GM19043 (cell line): ENCODE measurements around the gene HDAC4.

ENCODE experiments used
- ATAC-seq: cut with Tn5 transposase; IDR thresholded peaks from one replicate; pipeline ENCODE4 v1.9.1; 2021; ENCODE audit warnings: low read depth; ENCODE audit not compliant: unreplicated experiment

The HDAC4 gene

DNA sequence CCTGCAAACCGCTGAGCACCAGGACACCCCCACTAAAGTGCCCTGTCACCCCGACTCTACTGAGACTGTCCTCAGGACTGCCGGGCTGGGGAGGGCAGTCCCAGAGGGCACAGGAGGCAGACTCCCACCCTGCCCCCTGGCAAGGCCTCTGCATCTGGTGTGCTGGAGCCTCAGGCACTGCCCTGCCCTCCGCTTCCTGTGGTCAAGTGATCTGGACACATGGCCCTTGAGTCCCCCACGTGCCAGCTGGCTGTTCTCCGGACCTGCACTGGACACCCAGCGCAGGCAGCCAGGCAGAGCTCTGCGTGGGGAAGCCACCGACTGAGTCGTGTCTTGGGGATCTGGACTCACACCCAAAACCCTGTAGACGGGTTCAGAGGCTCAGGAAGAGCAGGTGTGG is 335.3 kb downstream of the HDAC4 start:
- no peak for ATAC-seq

DNA sequence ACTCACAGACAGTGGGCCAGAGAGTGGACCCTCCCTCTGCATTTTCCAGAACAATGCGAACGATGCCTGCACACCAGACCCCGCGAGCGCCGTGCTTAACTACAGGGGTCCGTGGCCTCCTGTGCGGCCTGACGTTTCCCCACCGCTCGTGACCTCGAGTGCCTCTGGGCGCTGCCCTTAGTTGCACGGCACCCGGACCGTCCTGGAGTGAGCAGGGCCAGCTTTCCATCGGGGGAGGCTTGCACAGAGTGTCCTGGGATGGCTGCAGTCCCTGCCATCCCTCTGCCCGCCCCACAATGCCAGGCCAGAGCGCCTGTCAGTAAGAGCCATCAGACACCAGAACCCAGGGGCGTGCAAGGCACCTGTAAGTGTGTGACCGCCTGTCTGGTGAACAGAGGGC is 335.9 kb downstream of the HDAC4 start:
- no peak for ATAC-seq

DNA sequence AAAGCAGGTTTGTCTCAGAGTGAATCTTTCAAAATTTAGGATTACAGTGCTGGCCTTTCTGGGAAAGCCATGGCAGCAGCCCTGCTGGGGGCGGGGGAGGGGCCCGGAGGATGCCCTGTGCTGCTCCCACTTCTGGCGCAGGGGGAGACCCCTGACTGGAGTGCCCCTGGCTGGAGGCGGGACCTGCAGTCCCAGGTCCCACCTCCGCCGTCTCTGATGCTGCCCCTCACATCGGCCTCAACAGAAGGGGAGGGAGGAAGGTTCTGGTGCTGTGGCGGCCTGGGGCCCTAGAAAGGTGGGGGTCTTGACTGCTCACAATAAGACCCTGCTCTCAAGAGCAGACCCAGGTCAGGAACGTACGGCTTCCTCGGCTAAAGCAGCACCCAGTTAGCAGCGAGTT is 336.6 kb downstream of the HDAC4 start:
- ATAC-seq = no peak

DNA sequence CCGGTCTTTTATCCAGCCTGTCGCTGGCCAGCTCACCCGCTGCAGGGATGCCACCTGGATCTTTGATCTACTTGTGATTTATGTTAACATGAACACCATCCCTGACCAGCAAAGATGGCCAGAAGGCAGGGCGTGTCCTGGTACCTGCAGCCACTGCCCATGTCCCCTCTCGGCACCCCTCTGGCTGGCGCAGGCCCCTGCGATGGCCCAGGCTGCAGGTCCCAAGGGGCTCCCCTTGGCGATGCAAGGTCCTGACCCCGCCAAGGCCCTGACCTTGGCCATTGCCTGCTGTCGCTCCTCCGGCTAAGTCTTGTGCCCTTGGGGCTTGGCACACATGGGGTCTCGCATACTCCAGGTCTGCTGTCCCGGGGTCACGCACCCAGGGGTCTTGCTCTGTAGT is 338.1 kb downstream of the HDAC4 start:
- ATAC-seq = no peak

DNA sequence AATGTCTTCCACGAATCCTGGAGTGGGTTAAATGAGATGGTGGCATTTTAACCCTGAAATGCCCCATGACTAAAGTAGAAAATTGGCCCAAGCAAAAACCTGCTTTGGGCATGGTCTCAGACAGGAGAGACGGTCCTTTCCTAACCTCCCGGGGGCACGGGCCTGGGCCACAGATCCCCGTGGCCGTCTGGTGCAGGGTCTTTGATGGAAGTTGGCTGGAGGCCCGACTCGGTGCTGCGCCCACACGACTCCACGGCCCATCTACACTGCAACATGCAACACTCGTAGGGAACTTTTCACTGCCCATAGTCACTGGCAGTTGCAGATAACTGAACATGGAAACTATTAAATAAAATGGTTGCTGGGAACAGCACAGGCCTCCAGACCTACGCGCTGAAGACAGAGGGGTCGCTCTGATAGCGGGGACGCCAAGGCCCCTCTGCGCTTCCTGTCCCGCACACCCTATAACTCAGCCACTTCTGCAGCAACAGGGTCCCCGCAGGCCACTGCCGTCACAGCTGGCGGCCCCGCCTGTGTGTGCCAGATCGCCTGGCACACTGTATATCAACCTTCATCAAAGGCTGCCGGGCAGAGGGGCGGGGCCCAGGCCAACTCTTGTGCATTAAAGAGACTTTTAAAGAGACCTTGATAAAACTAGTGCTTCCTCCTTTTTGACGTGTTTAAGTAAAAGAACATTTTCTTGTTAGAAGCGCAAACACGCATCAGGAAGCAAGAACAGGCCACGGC is 338.8 kb downstream of the HDAC4 start:
- ATAC-seq = no peak

DNA sequence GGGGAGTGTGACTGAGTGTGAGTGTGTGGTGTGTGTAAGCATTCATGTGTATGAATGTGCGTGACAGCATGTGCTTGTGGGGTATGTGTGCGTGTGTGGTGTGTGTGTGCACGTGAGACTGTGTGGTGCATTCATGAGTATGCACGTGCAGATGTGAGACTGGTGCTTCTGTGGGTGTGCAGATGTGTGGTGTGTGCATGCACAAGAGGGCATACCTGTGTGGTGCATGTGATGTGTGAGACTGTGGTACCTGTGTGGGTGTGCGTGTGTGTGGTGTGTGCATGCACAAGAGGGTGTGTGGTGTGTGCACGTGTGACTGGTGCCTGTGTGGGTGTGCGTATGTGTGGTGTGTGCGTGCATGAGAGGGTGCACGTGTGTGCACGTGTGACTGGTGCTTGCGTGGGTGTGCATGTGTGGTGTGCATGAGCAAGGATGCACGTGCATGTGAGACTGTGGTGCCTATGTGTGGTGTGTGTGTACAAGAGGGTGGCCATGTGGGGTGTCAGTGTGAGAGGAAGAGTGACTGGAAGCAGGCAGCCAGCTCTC is 339.6 kb downstream of the HDAC4 start:
- ATAC-seq = no peak

DNA sequence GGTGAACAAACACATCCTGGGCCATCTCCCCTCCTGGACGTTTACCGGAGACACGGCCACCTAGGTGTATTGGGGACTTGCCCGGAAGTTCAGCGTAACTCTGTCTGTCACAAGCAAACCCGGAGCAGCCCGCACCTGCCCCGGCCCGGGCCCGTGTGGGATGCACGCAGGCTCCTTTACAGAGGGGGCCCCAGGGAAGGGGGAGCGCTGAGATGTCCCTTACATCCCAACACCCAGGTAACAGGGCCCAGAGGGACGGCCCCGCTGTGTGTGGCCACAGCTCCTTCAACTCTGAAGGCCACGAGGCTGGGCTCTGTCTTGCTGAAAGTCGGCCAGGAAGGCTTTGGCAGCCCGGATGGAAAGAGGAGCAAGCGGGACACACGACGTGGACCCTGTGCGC is 340.1 kb downstream of the HDAC4 start:
- no peak for ATAC-seq

DNA sequence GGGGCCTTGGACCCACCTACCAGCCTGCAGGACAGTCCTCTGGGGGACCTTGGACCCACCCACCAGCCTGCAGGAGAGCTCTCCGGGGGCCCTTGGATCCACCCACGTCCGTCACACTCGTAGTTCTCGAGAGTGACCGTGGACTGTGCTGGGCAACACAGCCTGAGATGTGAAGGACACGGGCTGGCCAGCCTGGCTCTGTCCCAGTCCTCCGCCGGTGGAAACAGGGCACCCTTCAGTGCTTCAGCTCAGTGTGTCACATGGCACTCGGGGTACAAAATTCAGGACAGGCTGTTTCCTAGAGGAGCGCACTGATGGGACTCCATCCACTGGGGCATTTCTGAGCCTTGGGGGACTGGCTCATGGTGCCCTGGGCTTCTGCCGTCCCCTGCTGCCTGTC is 341.0 kb downstream of the HDAC4 start:
- ATAC-seq = no peak

DNA sequence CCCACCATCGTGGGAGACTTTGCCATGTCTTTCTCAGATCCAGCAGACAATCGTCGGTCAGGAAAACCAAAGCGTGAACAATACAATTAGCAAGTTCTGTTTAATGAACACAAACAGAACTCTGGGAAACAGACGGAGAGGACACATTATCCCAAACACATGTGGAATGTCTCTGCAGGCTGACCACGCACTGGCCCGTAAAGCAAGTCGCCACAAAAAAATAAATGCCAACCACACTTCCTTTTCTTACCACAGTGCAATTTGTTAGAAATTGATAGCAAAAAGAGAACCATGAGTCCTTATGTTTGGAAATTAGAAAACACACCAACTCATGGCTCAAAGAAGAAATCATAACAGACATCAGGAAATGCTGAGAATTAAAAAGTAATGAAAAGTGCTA is 342.1 kb downstream of the HDAC4 start:
- ATAC-seq = no peak

DNA sequence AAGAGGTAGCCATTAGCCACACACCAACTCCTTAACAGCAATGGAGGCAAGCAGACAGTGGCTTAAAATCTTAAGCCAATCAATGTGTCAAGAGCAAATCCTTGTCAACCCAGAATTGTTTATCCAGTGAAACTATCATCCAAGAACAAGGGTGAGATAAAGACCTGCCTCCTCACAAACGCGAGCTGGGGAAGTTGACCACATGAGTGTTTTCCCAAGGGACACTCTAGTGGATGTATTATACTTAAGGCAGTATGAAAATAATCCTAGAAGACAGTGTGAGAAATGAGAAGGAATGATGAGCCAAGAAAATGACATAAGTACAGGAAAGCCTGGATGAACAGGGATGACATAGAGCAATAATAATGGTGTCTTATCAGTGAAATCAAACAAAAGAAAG is 343.3 kb downstream of the HDAC4 start:
- no peak for ATAC-seq

DNA sequence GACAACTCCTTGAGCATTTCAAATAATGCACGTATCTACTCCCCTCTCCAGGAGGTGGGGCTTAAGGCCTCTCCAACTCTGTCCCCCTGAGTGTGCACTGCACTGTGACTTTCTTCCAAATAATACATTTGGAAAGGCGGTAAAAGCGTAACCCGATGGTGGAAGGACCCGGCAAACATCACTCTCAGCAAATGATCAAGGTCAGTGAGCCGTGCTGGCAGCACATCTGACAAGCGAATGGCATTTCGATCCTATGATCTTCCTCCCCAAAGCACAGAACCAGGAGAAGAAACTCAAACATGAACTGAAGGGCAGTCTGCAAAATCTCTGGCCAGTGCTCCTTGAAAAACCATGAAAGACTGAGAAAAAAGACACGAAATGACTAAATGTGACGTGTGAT is 344.2 kb downstream of the HDAC4 start:
- no peak for ATAC-seq

DNA sequence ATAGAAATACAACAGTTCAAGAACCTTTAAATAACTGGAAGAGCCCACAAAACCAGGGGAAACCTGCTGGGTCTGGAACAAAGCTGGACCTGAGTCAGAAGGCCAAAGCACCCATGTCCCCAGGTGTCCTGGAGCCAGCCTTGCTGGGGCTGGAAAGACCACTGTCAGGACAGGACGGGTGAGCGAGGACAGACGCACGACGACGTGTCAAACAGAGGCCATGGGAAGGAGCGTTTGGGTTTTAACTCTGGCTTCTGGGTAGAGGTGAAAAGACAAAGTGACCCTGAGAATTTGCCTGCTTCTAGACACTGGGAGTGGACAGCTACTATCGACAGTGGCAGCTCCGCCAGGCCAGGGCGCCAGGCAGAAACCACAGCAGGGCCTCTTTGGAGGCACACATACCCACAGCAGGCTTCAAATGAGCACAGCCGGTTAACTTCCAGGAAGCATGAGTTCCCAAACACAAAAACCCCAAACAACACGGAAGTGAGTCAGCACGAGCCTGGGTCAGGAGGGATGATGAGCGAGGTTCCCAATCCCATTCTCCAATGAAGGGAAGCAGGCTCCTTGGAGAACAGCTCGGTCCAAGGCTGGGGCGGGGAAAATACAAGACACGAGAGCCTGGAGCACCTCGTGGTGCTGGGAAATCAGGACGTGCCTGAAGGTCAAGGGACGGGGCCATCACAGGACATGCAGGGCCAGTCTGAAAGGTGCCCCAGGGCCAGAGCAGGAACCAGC is 344.9 kb downstream of the HDAC4 start:
- no peak for ATAC-seq

DNA sequence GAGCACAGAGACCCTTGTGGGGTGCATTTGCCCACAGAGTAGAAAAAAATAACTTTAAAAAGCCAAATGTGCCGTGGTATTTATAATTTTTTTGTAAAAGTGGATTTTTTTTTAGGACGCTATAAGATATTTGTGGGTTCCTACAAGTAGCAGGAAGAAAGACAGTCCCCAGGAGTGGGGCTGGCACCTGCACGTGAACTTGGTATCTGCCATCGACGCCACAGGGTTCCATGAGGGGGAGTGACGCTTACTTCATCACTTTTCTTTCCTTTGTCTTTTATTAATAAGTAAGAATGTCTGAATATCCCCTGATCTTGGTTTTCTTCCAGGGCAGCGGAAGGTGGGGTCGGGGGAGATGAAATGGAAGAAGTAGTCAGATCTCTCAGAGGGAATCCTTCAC is 345.9 kb downstream of the HDAC4 start:
- no peak for ATAC-seq

DNA sequence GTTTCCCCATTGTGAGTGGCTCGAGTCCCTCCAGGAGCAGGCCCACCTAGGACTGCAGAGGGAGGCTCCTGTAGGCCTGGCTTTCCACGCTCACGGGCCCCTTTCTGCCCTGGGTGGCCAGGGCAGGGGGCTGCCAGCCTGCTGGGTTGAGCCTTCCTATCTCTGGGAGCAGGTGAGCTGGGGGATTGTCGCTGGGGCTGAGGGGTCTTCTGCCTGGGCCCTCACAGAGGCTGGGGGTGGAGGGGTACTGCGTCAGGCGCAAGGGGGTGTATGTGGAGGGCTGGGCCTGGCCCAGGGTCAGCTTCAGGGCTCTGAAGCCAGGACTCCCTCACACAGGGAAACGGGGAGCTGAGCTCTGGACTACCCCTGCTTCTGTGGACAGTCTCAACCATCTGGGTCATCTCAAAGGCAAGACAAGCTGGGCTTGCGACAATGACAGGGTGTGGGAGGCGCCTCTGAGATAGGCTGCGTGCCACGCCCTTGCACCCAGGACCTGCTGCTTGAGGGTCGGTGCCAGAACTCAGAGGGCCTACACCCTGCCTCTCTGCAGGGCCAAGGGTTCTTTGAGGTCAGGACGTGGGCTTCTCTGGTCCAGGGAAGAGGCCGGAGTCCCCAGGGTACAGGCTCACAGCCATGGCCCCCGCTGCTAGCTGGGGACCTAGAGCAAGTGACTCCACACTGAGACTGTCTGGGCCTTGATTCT is 346.9 kb downstream of the HDAC4 start:
- ATAC-seq = no peak

DNA sequence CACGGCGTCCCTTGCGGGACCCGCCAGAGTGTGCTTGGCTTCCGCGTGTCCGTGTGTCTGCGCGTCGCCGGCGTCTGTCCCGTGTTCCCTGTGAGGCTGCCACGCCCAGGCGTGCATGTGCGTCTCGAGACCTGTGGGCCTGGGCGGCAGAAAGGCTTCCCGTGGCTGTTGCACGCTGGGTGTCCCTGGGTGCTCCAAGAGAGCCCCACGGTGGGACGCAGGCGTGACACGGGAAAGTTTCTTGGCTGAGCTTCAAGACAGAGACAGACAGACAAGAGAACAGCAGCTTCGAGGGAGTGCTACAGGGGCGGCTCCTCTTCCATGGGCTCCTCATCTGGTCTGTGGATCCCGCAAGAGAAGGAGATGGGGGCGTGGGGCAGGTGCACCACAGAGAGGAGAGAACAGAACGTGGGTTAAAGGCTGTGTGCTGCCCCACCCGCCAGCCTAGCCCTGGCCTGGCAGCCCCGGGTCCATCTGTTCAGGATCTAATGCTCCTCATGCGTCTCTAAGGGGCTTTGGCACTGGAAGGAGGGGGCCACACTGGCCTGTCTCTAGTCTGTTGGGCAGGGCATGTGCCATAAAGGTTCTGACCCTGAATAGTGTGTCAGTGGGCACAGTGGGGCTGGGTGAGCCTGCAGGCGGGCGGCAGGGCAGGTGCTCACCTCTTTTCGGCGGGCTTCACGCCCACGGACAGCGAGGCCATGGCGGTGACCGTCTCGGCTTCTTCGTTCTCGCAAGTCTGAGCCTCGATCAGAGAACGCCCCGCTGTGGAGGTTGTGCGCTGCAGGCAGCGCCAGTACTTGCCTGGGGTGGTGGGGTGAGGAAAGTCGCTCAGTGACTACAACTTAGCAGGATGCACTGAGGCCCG is 347.8 kb downstream of the HDAC4 start:
- ATAC-seq = no peak

DNA sequence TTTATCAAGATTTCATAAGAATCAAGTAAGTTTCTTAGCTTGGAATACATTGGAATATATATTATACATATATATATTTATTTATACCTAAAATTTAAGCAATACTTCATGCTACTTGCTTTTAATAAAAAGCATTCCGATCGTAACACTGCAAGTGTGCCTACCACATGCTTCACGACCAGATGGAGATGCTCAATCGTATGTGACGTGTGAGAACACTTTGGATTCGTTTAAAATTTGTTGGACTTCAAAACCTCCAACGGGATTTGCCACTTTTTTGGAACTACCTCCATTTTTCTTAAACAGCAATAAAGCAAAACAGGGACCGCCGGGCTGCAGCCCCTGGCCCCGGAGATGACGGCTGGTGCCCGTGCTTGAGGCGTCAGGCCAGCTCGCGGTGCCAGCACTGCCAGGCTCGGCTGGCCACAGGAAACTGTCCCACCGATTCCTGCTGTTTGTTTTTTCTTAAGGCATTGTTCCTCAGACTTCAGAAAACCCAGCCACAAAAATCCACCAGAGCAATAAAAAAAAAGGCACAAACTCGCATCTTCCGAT is 348.9 kb downstream of the HDAC4 start:
- ATAC-seq = no peak

DNA sequence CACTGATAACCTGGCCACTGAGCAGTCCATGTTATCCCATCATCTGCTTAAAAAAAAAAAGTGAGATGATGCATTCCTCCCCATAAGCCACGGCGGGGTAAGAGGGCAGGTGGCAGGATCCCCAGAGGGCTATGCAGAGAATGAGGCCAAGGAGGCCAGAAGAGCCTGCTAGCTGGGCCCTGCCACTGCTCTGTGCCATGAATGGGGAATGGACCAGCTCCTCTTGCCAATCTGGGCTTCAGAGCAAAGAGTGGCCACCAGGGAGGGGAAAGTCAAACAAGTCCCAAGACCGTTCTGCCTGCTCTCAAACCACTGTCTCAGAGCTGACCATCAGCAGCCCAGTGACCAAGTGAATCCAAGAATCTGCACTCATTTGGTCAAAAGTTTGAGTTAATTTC is 350.6 kb downstream of the HDAC4 start:
- no peak for ATAC-seq

DNA sequence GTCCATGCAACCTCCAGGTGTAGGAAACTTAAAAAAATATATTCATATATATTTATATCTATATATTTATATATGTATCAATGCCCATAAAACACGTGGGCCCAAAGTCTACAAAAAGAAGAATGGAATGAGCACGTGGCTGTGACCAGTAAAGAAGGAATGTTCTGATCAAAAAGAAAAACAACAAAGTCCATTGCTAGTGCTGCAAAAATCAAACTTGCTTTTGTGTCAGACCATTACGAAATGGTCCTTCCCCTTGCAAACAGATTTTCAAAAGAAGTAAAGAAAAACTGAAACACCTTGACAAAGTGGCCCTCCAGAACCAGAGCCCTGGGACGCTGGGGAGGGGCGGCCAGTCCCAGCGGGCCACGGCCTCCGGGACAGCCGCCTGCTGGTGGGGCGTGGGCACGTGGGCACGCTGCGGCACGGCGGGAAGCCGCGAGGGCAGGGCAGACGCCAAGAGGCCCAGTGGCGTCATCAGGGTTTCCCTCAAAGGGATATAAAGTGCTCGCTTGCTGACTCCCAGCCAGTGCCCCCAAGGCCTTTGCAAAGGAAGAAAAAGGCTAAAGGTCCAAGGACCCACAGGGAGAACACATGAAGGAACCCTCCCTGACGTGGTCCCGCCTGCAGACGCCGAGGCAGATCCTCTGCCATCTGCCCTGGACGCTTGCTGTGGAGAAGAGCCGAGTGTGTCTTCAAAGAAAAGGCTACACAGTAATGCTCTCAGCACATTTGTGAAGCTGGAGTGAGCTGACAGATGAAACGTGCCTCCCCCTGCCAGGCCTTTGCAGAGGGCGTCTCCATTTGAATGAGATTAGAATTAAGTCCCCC is 351.2 kb downstream of the HDAC4 start:
- ATAC-seq = no peak

DNA sequence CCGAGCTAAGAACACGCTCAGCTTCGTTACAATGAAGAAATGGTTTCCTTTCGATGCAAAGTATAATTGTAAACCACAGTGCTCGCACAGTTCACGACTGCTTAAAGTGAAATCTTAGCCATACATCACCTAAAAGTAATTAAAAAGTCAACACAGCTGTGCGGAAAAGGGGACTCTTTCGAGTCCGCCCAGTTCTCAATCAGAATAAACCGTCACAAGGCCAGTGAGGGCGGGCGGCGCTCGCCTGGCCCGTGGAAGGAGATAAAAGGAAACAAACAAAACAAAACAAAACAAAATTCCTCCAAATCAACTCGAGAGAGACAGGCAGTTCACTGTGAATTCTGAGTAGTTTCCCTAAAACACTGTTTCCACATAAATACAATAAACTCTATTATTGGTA is 352.1 kb downstream of the HDAC4 start:
- no peak for ATAC-seq
